Hepatic stellate cell (primary cell): ENCODE data around the gene TNFAIP8L2.
A peak's percentile ranks its signal among the peaks of the same experiment; 100 is the strongest.
"Not testable (repeated sequence)": the region's sequence is repeated elsewhere in the genome, so short reads cannot be mapped to it uniquely, and the experiment has no call there.

Source experiments
- DNase-seq: peaks from one replicate; pipeline ENCODE4 v3.0.0; 2011; ENCODE audit warnings: low spot score

TNFAIP8L2 gene

GRCh38 chr1:151146072-151146411, 10.4 kb upstream of the TNFAIP8L2 start:
- DNase-seq: no peak

GRCh38 chr1:151146412-151147131, 9.9 kb upstream of the TNFAIP8L2 start, which contains the start of gene SEMA6C:
SEMA6C (minus strand) TSS chr1:151146631; CDS start chr1:151142621, 4,010 bp downstream.
- DNase-seq: peak; percentile 94

DNA sequence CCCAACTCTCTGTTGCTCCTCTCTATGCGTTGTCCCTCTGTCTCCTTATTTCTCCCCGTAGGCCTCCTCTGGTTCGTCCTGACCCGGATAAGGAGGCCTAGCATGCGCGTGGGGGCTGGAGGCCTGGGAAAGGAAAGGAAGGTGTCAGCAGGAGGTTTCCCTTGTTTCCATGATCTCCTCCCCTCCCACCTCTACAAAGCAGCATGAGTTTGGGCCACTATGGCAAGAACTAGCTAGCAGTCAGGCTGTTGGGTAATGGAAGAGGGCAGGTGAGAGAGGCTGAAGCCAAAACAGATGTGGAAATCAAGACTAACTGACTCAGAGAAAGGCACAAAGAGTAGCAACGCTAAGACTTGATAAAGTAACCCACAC, 9.3 kb upstream of the TNFAIP8L2 start:
- no peak for DNase-seq

- DNase-seq: no peak
Measured at GRCh38 chr1:151147665-151148064, 8.8 kb upstream of the TNFAIP8L2 start.

DNA sequence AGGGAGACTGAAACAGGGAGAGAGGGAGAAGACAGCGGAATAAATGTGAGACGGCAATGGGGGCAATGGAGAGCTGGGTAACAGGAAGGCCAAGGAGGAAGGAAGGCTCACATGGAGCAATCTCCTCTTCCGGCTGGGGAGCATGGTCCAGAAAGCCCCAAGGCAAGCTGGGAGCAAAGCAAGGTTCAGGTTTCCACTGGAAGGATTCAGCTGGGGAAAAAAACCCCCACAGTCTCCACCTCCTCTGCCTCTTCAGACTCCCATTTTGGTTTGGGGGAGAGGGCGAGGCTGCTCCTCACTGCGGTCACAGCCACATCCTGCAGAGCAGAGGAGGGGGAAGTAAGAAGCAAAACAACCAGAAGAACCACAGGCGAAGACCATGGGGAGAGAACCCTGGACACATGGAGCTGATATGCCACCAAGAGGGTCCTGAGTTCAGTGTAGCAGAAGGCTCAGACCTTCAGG, 650 bp downstream of the TNFAIP8L2 start:
- no peak for DNase-seq

DNA sequence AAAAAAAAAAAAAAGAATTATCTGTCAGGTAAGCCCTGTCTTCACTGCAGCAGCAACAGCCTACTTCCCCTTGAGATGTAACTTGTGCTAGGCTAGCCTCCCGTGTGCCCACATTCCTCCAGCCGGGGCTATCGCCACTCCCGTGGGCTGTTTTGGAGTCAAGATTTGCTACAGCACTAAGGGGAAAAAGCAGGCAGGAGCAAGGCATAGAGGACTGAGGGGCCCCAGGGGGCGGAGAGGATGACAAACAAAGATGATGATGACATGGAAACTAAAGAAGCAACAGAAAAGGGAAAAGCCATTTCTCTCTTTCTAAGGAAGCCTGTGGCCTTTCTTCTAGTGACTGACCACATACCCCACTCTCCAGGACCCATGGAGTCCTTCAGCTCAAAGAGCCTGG, 1.9 kb downstream of the TNFAIP8L2 start:
- DNase-seq: no peak

- DNase-seq: no peak
Measured at GRCh38 chr1:151158751-151159251, 2.4 kb downstream of the TNFAIP8L2 start.

DNA sequence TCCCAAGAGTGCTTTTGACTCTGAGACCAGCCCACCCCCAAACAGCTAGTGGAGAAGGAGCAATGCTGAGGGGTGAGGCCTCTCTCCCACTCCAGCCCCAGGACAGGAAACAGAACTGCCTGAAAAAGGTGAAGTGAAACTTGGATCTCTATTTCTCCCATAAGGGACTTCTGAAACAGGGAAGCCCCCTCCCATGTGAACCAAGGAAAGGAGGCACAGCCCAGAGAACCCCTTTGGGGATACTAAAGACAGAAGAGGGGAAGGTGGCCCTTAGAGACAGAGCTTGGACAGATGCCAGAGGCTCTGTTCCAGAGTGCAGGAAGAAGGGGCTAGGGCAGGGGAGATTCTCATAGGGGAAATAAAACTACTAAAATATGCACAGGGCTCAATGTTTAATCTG, 2.9 kb downstream of the TNFAIP8L2 start:
- no peak for DNase-seq

DNA sequence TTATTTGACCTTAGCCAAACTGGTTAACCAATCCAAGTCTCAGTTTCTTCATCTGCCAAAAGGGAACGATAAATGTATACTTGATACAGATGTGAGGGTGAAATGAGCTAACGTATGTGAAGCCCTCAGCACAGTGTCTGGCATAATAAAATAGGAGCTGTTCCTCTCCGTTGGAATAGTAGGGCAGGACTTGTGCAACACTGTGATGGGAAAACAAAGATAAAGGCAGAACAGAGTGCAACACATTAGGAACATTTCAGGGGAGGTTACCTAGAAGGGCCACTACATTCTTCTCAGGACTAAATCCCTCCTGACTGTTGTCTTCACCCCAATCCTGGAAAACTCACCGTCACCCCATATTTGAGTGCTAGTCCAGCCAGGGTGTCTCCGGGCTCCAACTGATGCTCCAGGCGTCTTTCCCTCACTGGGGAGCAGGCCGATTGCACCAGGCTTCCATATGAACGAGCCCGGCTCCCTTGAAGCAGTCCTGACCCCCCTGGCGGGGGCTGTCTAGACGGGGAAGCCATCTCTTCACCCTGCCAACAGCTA, 8.4 kb downstream of the TNFAIP8L2 start:
- no peak for DNase-seq

DNA sequence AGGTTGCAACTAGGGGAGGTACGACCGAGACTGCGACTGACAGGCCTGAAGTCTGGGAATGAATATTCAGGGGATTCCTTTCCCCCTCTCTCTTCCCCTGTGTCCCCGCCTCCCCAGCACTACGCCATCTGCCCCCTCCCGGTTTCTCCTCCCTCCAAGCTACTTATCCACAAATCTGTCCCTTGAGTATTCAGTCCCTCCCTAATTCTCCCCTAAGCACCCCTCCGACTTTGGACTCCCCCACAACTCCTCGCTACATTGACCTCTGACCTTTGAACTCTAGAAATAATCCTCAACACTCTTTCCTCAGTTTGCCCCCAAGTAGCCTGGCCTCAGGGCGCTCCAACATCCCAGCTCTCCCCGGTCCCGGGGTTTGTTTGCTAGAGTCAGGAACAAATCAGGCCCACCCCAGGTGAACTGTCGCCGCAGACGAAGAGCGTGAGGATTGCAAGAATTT, 8.9 kb downstream of the TNFAIP8L2 start:
- DNase-seq: peak; percentile 60

- DNase-seq: peak; percentile 96
Measured at GRCh38 chr1:151165738-151166504, 9.5 kb downstream of the TNFAIP8L2 start, which contains the start of the genes LYSMD1 and SCNM1. LYSMD1 (minus strand) TSS chr1:151165902; CDS start chr1:151165258, 644 bp downstream. SCNM1 (plus strand) TSS chr1:151166144; CDS start chr1:151166153, 9 bp downstream.

- peak; percentile 73 for DNase-seq
Measured at GRCh38 chr1:151166505-151166956, 10.1 kb downstream of the TNFAIP8L2 start.

- DNase-seq: no peak
Measured at GRCh38 chr1:151167116-151167515, 10.7 kb downstream of the TNFAIP8L2 start.

- no peak for DNase-seq
Measured at GRCh38 chr1:151171190-151171589, 14.7 kb downstream of the TNFAIP8L2 start.

DNA sequence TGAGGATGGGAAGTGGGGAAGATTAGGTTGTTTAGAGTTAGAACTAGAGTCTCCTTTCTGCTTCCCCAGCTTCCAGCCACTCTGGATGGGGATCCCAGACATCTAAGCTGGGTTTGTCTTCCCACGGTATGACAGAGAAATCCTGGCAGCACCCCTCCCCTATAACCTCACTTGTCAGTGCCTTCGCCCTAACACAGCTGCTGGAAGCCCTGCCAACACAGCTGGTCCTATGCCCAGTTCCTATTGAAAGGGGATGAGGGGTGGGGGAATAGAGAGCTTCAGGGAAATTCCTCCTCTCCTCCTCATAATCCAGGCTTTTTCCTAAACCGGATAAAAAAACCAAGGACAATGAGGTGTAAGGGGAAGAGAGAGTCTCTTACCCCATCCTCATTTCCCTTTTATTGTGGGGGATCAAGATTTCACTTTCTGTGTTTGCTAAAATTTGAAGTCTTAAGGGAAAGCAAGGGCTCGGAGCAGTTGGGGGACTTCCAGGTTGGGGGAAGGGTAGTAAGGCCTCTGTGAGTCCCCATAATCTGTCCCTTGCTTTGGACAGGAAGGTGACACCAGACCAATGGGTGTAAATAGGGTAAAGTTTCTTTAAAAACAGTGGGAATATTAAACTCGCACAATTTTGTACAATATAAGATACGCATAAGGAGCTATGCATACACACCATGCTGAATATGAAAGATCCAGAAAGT, 18.7 kb downstream of the TNFAIP8L2 start:
- DNase-seq: no peak

DNA sequence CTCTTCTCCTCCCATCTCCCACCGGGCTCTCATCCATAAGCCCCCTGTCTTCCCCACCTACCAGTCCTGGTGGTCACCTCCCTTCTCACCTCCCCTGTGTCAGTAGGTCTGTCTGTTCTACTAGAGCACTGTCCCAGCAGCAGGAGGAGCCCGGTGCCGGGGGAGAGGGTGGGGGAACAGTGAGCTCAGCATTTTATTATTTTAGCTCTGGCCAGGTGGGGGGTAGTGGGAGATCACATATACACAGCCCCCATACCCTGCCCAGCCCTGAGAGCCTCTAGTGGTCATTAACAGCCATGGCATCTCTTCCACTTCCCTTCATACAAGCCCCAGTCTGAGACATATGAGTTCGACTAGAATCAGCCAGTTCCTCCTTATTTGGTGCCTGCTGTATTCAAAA, 19.4 kb downstream of the TNFAIP8L2 start, which contains the start of gene TMOD4:
TMOD4 (minus strand) TSS at position 119 of the 400 bp plus-strand sequence. CDS start 1,106 bp downstream, outside the sequence.
- no peak for DNase-seq

- no peak for DNase-seq
Measured at GRCh38 chr1:151176514-151177045, 20.1 kb downstream of the TNFAIP8L2 start.

- no peak for DNase-seq
Measured at GRCh38 chr1:151184211-151184610, 27.8 kb downstream of the TNFAIP8L2 start.

DNA sequence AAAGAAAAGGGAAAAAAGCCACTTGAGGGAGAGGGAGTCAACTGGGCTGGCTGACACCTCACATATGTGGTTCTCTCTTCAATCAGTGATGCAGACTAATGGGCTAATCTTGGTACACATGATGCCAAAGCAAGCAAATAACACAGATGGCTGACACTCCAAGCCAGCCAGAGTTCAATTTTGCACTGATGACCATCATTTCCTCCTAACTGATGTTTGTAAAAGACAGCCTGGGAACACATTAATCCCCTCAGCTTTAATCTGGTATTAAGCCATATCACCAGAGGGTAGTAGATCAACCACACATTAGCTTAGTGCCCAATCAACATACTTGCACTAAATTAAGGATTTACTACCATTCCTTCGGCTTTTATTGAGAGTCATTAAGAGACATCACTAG, 30.8 kb downstream of the TNFAIP8L2 start:
- no peak for DNase-seq

DNA sequence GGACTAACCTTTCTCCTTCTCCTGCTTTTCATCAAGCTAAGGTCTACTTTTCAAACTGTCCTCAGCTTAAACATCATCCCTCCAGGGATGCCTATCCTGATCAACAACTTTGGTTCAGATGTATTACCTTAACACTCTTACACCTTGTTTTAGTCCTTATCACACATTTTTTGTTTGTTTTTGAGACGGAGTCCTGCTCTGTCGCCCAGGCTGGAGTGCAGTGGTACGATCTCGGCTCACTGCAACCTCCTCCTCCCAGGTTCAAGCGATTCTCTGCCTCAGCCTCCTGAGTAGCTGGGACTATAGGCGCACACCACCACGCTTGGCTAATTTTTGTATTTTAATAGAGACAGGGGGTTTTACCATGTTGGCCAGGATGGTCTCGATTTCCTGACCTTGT, 32.2 kb downstream of the TNFAIP8L2 start:
- not testable (repeated sequence) for DNase-seq
